ENCODE measurements around the gene RAVER2. TPM values are rescaled to one million over a fixed set of nuclear protein-coding genes. Genes with fewer than 3 reads are reported as not detected.

Gene RAVER2
- total RNA-seq, 1 experiment from 2014 or later = 12.8 TPM

- H3K27me3 Mint-ChIP-seq (ENCODE audit: unreplicated experiment) = peaks cover 19% of the 10 kb centered on the region
- H3K27ac Mint-ChIP-seq (ENCODE audit: unreplicated experiment) = no peak overlapping the region
- H3K4me1 Mint-ChIP-seq (ENCODE audit: low read depth, unreplicated experiment) = no peaks in the 10 kb centered on the region
- intact Hi-C loops (cut with micrococcal nuclease; ENCODE audit: unreplicated experiment) = no loop called here
- no TSS peak for BruUV-seq (replicated peaks)
- no peaks in the 10 kb centered on the region for H3K36me3 Mint-ChIP-seq (ENCODE audit: insufficient read depth, unreplicated experiment)
- no peak for TF ChIP-seq CTCF (IDR thresholded peaks at IDR 0.05; ENCODE audit: unreplicated experiment)
- H3K9me3 Mint-ChIP-seq (ENCODE audit: low read depth, unreplicated experiment) = no peaks in the 10 kb centered on the region
- CTCF ChIA-PET = no interaction called here
- no peak overlapping the region for H3K4me3 Mint-ChIP-seq (ENCODE audit: low read depth, unreplicated experiment)
- DNase-seq = no peak
Observed at GRCh38 chr1:64712049-64712448, 32.8 kb upstream of the RAVER2 start.

- no TSS peak for BruUV-seq (replicated peaks)
- Mint-ChIP-seq H3K4me1 (ENCODE audit: low read depth, unreplicated experiment) (no peaks in the 10 kb centered on the region), H3K9me3 (ENCODE audit: low read depth, unreplicated experiment) (no peaks in the 10 kb centered on the region), H3K27me3 (ENCODE audit: unreplicated experiment) (peaks cover 39% of the 10 kb centered on the region), H3K36me3 (ENCODE audit: insufficient read depth, unreplicated experiment) (no peaks in the 10 kb centered on the region), H3K4me3 (ENCODE audit: low read depth, unreplicated experiment) (no peak overlapping the region), H3K27ac (ENCODE audit: unreplicated experiment) (no peak overlapping the region)
- intact Hi-C loops (cut with micrococcal nuclease; ENCODE audit: unreplicated experiment) = no loop called here
- CTCF ChIA-PET = interaction anchor here (1.1 kb wide), 1 partner anchor 19 kb away, joined by 4 read pairs; no protein-coding TSS in a partner anchor
- DNase-seq = no peak
- no peak for TF ChIP-seq CTCF (IDR thresholded peaks at IDR 0.05; ENCODE audit: unreplicated experiment)
Observed at GRCh38 chr1:64715186-64715585, 29.7 kb upstream of the RAVER2 start.

GRCh38 chr1:64721135-64721534, 23.7 kb upstream of the RAVER2 start:
- no peaks in the 10 kb centered on the region for H3K9me3 Mint-ChIP-seq (ENCODE audit: low read depth, unreplicated experiment)
- H3K4me3 Mint-ChIP-seq (ENCODE audit: low read depth, unreplicated experiment) = no peak overlapping the region
- no peak for DNase-seq
- no peaks in the 10 kb centered on the region for H3K36me3 Mint-ChIP-seq (ENCODE audit: insufficient read depth, unreplicated experiment)
- no peak for TF ChIP-seq CTCF (IDR thresholded peaks at IDR 0.05; ENCODE audit: unreplicated experiment)
- no peaks in the 10 kb centered on the region for H3K4me1 Mint-ChIP-seq (ENCODE audit: low read depth, unreplicated experiment)
- no peak overlapping the region for H3K27ac Mint-ChIP-seq (ENCODE audit: unreplicated experiment)
- H3K27me3 Mint-ChIP-seq (ENCODE audit: unreplicated experiment) = peaks cover 60% of the 10 kb centered on the region
- no TSS peak for BruUV-seq (replicated peaks)
- CTCF ChIA-PET = no interaction called here
- intact Hi-C loops (cut with micrococcal nuclease; ENCODE audit: unreplicated experiment) = no loop called here

- CTCF ChIA-PET = no interaction called here
- no peak for TF ChIP-seq CTCF (IDR thresholded peaks at IDR 0.05; ENCODE audit: unreplicated experiment)
- Mint-ChIP-seq H3K4me3 (ENCODE audit: low read depth, unreplicated experiment) (no peak overlapping the region), H3K36me3 (ENCODE audit: insufficient read depth, unreplicated experiment) (no peaks in the 10 kb centered on the region), H3K9me3 (ENCODE audit: low read depth, unreplicated experiment) (no peaks in the 10 kb centered on the region), H3K27ac (ENCODE audit: unreplicated experiment) (no peak overlapping the region), H3K4me1 (ENCODE audit: low read depth, unreplicated experiment) (no peaks in the 10 kb centered on the region), H3K27me3 (ENCODE audit: unreplicated experiment) (peaks cover 60% of the 10 kb centered on the region)
- no TSS peak for BruUV-seq (replicated peaks)
- no peak for DNase-seq
- intact Hi-C loops (cut with micrococcal nuclease; ENCODE audit: unreplicated experiment) = no loop called here
Observed at GRCh38 chr1:64721576-64722145, 23.2 kb upstream of the RAVER2 start.

Measured in Calu3 (cell line).